PFSK-1 (cell line): Measurements from ENCODE around the gene USF2.

Experiments
- POLR2AphosphoS5 ChIP-seq: IDR thresholded peaks from 2 replicates; pipeline ENCODE4 v1.6.1; 2012; ENCODE audit warnings: low read depth, mild to moderate bottlenecking, control low read depth, low read length, moderate library complexity
- SIN3A ChIP-seq: IDR thresholded peaks from 2 replicates; pipeline ENCODE4 v1.6.1; 2012; ENCODE audit warnings: mild to moderate bottlenecking, low read length, moderate library complexity, borderline replicate concordance; ENCODE audit not compliant: insufficient read depth
- TAF1 ChIP-seq: IDR thresholded peaks from 2 replicates; pipeline ENCODE4 v1.6.1; 2012; ENCODE audit warnings: low read length, control low read depth, borderline replicate concordance; ENCODE audit not compliant: insufficient read depth
- TF ChIP-seq, protein P1 (sequence below), 2 experiments: IDR thresholded peaks; 2 replicates each; pipeline versions ENCODE4 v1.6.1 to v1.8.0; 2011 to 2012; ENCODE audit warnings: low read depth in 2 of 2, low read length in 2 of 2, control low read depth in 1 of 2, inconsistent platforms in 1 of 2, mild to moderate bottlenecking in 1 of 2, moderate library complexity in 1 of 2; ENCODE audit not compliant: insufficient read depth in 1 of 2

DNA sequence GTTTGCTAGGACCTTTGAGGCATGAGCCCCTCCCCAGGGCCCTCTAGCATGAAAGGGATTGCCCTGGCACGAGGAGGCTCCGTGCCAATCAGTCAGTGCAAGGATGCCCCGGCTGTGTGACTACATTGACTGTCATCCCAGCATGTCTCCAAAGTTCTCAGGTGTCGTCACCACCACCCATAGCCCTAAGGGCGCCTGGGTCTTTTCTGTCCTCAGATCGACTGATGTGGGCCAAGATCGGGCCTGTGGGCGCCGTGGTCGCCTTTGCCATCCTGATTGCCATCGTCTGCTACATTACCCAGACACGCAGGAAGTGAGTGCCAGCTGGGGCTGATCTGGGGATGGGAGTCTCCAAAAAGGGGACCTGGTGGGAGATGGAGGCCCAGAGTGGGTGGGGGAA, 41.6 kb downstream of the USF2 start:
- TF ChIP-seq, protein P1, sequence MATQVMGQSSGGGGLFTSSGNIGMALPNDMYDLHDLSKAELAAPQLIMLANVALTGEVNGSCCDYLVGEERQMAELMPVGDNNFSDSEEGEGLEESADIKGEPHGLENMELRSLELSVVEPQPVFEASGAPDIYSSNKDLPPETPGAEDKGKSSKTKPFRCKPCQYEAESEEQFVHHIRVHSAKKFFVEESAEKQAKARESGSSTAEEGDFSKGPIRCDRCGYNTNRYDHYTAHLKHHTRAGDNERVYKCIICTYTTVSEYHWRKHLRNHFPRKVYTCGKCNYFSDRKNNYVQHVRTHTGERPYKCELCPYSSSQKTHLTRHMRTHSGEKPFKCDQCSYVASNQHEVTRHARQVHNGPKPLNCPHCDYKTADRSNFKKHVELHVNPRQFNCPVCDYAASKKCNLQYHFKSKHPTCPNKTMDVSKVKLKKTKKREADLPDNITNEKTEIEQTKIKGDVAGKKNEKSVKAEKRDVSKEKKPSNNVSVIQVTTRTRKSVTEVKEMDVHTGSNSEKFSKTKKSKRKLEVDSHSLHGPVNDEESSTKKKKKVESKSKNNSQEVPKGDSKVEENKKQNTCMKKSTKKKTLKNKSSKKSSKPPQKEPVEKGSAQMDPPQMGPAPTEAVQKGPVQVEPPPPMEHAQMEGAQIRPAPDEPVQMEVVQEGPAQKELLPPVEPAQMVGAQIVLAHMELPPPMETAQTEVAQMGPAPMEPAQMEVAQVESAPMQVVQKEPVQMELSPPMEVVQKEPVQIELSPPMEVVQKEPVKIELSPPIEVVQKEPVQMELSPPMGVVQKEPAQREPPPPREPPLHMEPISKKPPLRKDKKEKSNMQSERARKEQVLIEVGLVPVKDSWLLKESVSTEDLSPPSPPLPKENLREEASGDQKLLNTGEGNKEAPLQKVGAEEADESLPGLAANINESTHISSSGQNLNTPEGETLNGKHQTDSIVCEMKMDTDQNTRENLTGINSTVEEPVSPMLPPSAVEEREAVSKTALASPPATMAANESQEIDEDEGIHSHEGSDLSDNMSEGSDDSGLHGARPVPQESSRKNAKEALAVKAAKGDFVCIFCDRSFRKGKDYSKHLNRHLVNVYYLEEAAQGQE (IDR thresholded peaks at IDR 0.05; ENCODE audit: insufficient read depth in 1 of 2, low read depth in 2 of 2, low read length in 2 of 2) = no peak
- TF ChIP-seq POLR2AphosphoS5 = no peak
- TF ChIP-seq TAF1 = no peak
- no peak for TF ChIP-seq SIN3A
